GM23248 (cell line): ENCODE measurements around the gene ADNP. TPM values are rescaled to one million over a fixed set of nuclear protein-coding genes. Genes with fewer than 3 reads are reported as not detected.

ENCODE experiments used
- DNase-seq: peaks from one replicate; pipeline ENCODE4 v3.0.0-alpha.2; 2015
- H2AFZ ChIP-seq: fragments of 200-600 bp; sonication (generic); 2 replicates; pipeline ENCODE4 v1.6.1; 2016; ENCODE audit warnings: antibody characterized with exemption
- H3F3A ChIP-seq: fragments of 200-600 bp; sonication (generic); 2 replicates; pipeline ENCODE4 v1.6.1; 2016; ENCODE audit warnings: mild to moderate bottlenecking, antibody characterized with exemption, mixed run types; ENCODE audit not compliant: insufficient read depth
- H3K27ac ChIP-seq: fragments of 200-600 bp; sonication (generic); 2 replicates; pipeline ENCODE4 v1.5.1; 2016; ENCODE audit warnings: mild to moderate bottlenecking
- H3K27me3 ChIP-seq: fragments of 200-600 bp; sonication (generic); replicated peaks from 2 replicates; pipeline ENCODE4 v1.6.1; 2016; ENCODE audit warnings: mild to moderate bottlenecking; ENCODE audit not compliant: insufficient read depth
- H3K36me3 ChIP-seq: fragments of 200-600 bp; sonication (generic); 2 replicates; pipeline ENCODE4 v1.6.1; 2016; ENCODE audit warnings: low read depth, mild to moderate bottlenecking
- H3K4me1 ChIP-seq: fragments of 200-600 bp; sonication (generic); 2 replicates; pipeline ENCODE4 v1.6.1; 2016; ENCODE audit warnings: mild to moderate bottlenecking; ENCODE audit not compliant: insufficient read depth
- H3K4me2 ChIP-seq: fragments of 200-600 bp; sonication (generic); one replicate; pipeline ENCODE4 v1.6.1; 2016; ENCODE audit warnings: mild to moderate bottlenecking; ENCODE audit not compliant: unreplicated experiment
- H3K4me3 ChIP-seq: fragments of 200-600 bp; sonication (generic); 2 replicates; pipeline ENCODE4 v1.5.1; 2016; ENCODE audit warnings: mild to moderate bottlenecking
- H3K79me2 ChIP-seq: fragments of 200-600 bp; sonication (generic); 2 replicates; pipeline ENCODE4 v1.6.1; 2016; ENCODE audit warnings: mild to moderate bottlenecking; ENCODE audit not compliant: insufficient read depth
- H3K9ac ChIP-seq: fragments of 200-600 bp; sonication (generic); 2 replicates; pipeline ENCODE4 v1.6.1; 2016; ENCODE audit warnings: mild to moderate bottlenecking
- H3K9me2 ChIP-seq: fragments of 200-600 bp; sonication (generic); 2 replicates; pipeline ENCODE4 v1.6.1; 2016; ENCODE audit warnings: mixed run types, mild to moderate bottlenecking, moderate library complexity; ENCODE audit not compliant: insufficient read depth
- H3K9me3 ChIP-seq: fragments of 200-600 bp; sonication (generic); one replicate; pipeline ENCODE4 v1.6.1; 2017; ENCODE audit warnings: low read depth
- H4K20me1 ChIP-seq: fragments of 200-600 bp; sonication (generic); 2 replicates; pipeline ENCODE4 v1.6.0; 2016; ENCODE audit not compliant: insufficient read depth
- EZH2 ChIP-seq: fragments of 200-600 bp; sonication (generic); IDR thresholded peaks from 2 replicates; pipeline ENCODE4 v1.6.1; 2018; ENCODE audit warnings: antibody characterized with exemption, mild to moderate bottlenecking; ENCODE audit not compliant: insufficient read depth, poor library complexity, severe bottlenecking
- EZH2phosphoT487 ChIP-seq: fragments of 200-600 bp; sonication (generic); IDR thresholded peaks from 2 replicates; pipeline ENCODE4 v1.6.1; 2018; ENCODE audit warnings: antibody characterized with exemption, moderate library complexity, mild to moderate bottlenecking, low read depth; ENCODE audit not compliant: insufficient read depth
- WGBS, 2 experiments: methylation state at CpG; one replicate each; pipeline ENCODE4 v1.1.6; 2015 to 2017; ENCODE audit warnings: low lambda C conversion rate in 2 of 2, low coverage in 1 of 2; ENCODE audit errors: missing lambda C conversion rate in 2 of 2; 5-methylcytosine and 5-hydroxymethylcytosine counted together
- in situ Hi-C: fragments of 300-500 bp; cut with MboI; formaldehyde crosslinking; loops from 2 replicates; pipeline ENCODE4 v1.15.0; 2020
- polyA plus RNA-seq: library from polyadenylated mRNA; unstranded; fragments of >200 nt; fragmentation: Nextera tagmentation; extraction: Ambion mirVana; gene quantifications from 2 replicates; pipeline ENCODE4 v1.2.1, GENCODE V29; 2016
- total RNA-seq: library from RNA; depleted of rRNA; stranded (reverse); fragments of >200 nt; shearing (Covaris generic); gene quantifications from 2 replicates; pipeline ENCODE4 v1.2.3, GENCODE V29; 2014

ADNP gene
- total and polyA plus RNA-seq, 2 experiments from 2014 or later = 14.9 to 34.2 TPM

- Histone ChIP-seq H4K20me1 (peaks cover 7% of the 10 kb centered on the region; the same call in 1 of the 2 replicates), H3K4me2 (peak overlapping the region; percentile 78), H3K9me3 (no peaks in the 10 kb centered on the region), H3F3A (peaks cover 54% of the 10 kb centered on the region), H3K27me3 (no peaks in the 10 kb centered on the region), H3K4me3 (peak overlapping the region; percentile 69), H3K9me2 (no peaks in the 10 kb centered on the region), H3K36me3 (peaks cover 42% of the 10 kb centered on the region), H3K27ac (peak overlapping the region; percentile 86), H3K9ac (peak overlapping the region; percentile 82), H2AFZ (peak overlapping the region; percentile 63), H3K4me1 (peaks cover 38% of the 10 kb centered on the region), H3K79me2 (peaks cover 50% of the 10 kb centered on the region)
- 45 to 49% methylated on average over 4 to 6 of the region's 6 CpGs for WGBS, 2 experiments
- DNase-seq = no peak
- no peak for TF ChIP-seq EZH2phosphoT487
- TF ChIP-seq EZH2 = no peak
- in situ Hi-C loops = loop anchor here (10.0 kb wide), 1 partner anchor 137 kb away; the partner anchor contains the start of gene BCAS4
Measured at GRCh38 chr20:50932016-50932485, 814 bp upstream of the ADNP start.

GRCh38 chr20:50930976-50931305 is 296 bp downstream of the ADNP start:
- Histone ChIP-seq H3K79me2 (peaks cover 52% of the 10 kb centered on the region), H3K9ac (peak overlapping the region; percentile 82), H3K27me3 (no peaks in the 10 kb centered on the region), H3K9me2 (no peaks in the 10 kb centered on the region), H3F3A (peaks cover 45% of the 10 kb centered on the region), H4K20me1 (peaks cover 7% of the 10 kb centered on the region; the same call in 1 of the 2 replicates), H2AFZ (no peak overlapping the region), H3K9me3 (no peaks in the 10 kb centered on the region), H3K4me1 (peaks cover 46% of the 10 kb centered on the region), H3K4me3 (peak overlapping the region; percentile 69), H3K36me3 (peaks cover 35% of the 10 kb centered on the region), H3K27ac (peak overlapping the region; percentile 86), H3K4me2 (no peak overlapping the region)
- in situ Hi-C loops = loop anchor here (10.0 kb wide), 1 partner anchor 136 kb away; the partner anchor contains the start of gene BCAS4
- no peak for TF ChIP-seq EZH2phosphoT487
- TF ChIP-seq EZH2 = no peak
- WGBS, 2 experiments = 0 to 2% methylated on average over 1 to 24 of the region's 45 CpGs
- no peak for DNase-seq

GRCh38 chr20:50930139-50930975 is 880 bp downstream of the ADNP start:
- Histone ChIP-seq H3K36me3 (peaks cover 32% of the 10 kb centered on the region), H3K27me3 (no peaks in the 10 kb centered on the region), H3K27ac (peak overlapping the region; percentile 36), H2AFZ (no peak overlapping the region), H3K4me3 (peak overlapping the region; percentile 82), H3K9me3 (no peaks in the 10 kb centered on the region), H3F3A (peaks cover 39% of the 10 kb centered on the region), H3K79me2 (peaks cover 55% of the 10 kb centered on the region), H3K9me2 (no peaks in the 10 kb centered on the region), H3K4me1 (peaks cover 46% of the 10 kb centered on the region), H4K20me1 (peaks cover 9% of the 10 kb centered on the region; the same call in 1 of the 2 replicates), H3K4me2 (peak overlapping the region; percentile 84), H3K9ac (peak overlapping the region; percentile 85)
- peak; percentile 64 for DNase-seq
- in situ Hi-C loops = loop anchor here (10.0 kb wide), 1 partner anchor 136 kb away; the partner anchor contains the start of gene BCAS4
- TF ChIP-seq EZH2 (no peak), EZH2phosphoT487 (no peak)
- WGBS, 2 experiments = 0 to 1% methylated on average over 26 to 76 of the region's 79 CpGs

- peaks cover 9% of the 10 kb centered on the region; the same call in 1 of the 2 replicates for H4K20me1 ChIP-seq
- H3K27ac ChIP-seq = peak overlapping the region; percentile 33
- H2AFZ ChIP-seq = no peak overlapping the region
- peaks cover 23% of the 10 kb centered on the region for H3K36me3 ChIP-seq
- H3K9ac ChIP-seq = peak overlapping the region; percentile 85
- in situ Hi-C loops = loop anchor here (10.0 kb wide), 1 partner anchor 135 kb away; the partner anchor contains the start of gene BCAS4
- no peaks in the 10 kb centered on the region for H3K9me2 ChIP-seq
- peaks cover 35% of the 10 kb centered on the region for H3F3A ChIP-seq
- WGBS, 2 experiments = 4 to 6% methylated on average over 13 of the region's 13 CpGs
- H3K9me3 ChIP-seq = no peaks in the 10 kb centered on the region
- DNase-seq = peak; percentile 98
- TF ChIP-seq EZH2phosphoT487 (no peak), EZH2 (no peak)
- H3K27me3 ChIP-seq = no peaks in the 10 kb centered on the region
- H3K4me1 ChIP-seq = peaks cover 46% of the 10 kb centered on the region
- peaks cover 59% of the 10 kb centered on the region for H3K79me2 ChIP-seq
- H3K4me2 ChIP-seq = peak overlapping the region; percentile 84
- H3K4me3 ChIP-seq = peak overlapping the region; percentile 82
Measured at GRCh38 chr20:50929299-50930138, 1.7 kb downstream of the ADNP start.
